Stimulated activated CD8-positive, alpha-beta memory T cell treated with anti-CD3 and anti-CD28 coated beads, Interleukin-4, amount 100 ng/mL, for 48 hours (primary cell): ENCODE data around the gene ZBTB5.
"Not testable (repeated sequence)": the region's sequence is repeated elsewhere in the genome, so short reads cannot be mapped to it uniquely, and the experiment has no call there.

Experiments
- DNase-seq: peaks from one replicate; pipeline ENCODE4 v3.0.0-alpha.2; 2020

ZBTB5 gene, protein sequence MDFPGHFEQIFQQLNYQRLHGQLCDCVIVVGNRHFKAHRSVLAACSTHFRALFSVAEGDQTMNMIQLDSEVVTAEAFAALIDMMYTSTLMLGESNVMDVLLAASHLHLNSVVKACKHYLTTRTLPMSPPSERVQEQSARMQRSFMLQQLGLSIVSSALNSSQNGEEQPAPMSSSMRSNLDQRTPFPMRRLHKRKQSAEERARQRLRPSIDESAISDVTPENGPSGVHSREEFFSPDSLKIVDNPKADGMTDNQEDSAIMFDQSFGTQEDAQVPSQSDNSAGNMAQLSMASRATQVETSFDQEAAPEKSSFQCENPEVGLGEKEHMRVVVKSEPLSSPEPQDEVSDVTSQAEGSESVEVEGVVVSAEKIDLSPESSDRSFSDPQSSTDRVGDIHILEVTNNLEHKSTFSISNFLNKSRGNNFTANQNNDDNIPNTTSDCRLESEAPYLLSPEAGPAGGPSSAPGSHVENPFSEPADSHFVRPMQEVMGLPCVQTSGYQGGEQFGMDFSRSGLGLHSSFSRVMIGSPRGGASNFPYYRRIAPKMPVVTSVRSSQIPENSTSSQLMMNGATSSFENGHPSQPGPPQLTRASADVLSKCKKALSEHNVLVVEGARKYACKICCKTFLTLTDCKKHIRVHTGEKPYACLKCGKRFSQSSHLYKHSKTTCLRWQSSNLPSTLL

DNA sequence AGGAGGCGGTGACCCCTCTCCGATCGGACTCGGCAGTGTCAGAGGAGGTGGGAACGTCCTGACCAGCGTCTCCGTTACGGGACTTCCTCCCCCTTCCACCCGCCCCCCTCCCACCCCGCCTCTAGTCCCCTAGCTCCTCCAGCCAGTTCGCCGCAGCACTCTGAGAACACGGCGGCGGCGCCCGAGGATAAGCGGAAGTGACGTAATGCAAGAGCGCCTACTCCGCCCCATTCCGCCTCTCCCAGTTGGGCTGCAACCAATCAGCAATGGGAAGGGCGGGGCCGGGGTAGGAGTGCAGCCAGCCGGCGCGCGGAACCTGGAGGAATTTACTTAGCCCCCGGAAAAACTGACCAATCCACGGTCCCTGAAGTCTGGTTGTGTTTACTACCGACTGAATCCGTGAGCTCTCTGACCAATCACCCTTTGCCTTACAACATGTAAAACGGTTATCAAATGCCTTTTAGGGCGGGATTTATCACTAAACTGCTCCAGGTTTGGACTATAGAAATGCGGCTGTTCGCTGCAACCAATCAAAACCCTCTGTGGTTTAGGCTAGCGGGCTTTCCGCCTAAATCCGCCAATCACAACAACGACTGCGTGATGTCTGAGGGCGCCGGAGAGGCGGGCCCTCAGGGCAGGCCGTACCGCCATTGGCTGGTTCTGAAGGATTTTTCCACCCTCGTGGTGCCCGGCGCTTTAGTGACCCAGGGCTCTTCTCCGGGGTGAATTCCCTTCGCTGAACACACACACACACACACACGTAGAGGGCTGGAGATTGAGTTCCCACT is at the start of gene ZBTB5:
Gene ZBTB5 (minus strand): TSS at position 202 of the 788 bp plus-strand sequence. CDS start 22,899 bp downstream, outside the sequence.
- DNase-seq: peak; percentile 98

DNA sequence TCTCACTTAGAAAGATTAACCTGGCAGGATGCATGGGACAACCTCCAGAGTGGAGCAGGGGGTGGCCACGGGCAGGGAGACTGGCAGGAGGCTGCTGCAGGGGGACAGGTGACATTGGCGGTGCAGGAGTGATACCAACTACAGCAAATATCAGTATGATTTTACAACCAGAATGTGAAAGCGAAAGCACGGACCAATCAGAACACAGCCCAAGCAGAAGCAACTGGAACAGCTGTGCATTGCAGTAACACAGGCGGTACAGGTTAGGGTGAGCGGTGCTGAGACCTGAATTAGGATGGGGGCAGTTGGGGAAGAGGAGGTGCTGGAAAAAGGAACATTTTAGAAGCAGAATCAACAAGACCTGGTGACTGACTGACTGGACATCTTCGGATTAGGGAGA is 49.7 kb upstream of the ZBTB5 start:
- DNase-seq: no peak

DNA sequence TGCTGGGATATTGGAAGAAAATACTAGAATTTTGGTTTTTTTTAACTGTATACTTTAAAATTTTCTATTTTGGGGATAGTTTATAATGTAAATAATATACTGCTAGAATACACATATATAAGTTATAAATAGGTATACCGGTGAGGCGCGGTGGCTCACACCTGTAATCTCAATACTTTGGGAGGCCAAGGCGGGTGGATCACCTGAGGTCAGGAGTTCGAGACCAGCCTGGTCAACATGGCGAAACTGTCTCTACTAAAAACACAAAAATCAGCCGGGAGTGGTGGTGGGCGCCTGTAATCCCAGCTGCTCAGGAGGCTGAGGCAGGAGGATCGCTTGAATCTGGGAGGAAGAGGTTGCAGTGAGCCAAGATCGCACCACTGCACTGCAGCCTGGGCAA is 49.2 kb upstream of the ZBTB5 start:
- not testable (repeated sequence) for DNase-seq

DNA sequence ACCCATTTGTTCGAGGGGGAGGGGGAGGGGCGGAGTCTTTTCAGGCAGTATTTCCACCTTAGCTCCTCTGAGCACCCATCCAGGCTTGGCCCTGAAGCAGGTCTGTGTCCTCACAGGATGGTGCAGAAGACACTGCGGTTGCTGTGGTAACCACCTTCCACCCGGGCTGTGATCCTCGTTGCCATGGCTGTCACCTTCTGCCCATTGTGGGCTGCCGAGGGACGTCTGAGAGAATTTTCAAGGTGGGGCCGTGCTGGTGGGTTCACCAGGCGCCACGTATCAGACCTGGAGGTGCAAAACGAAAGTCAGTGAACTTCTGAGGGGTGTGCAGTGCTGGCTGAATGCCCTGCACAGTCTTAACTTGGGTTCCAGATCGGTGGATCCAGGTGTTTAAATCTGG is 47.2 kb upstream of the ZBTB5 start:
- DNase-seq: no peak

DNA sequence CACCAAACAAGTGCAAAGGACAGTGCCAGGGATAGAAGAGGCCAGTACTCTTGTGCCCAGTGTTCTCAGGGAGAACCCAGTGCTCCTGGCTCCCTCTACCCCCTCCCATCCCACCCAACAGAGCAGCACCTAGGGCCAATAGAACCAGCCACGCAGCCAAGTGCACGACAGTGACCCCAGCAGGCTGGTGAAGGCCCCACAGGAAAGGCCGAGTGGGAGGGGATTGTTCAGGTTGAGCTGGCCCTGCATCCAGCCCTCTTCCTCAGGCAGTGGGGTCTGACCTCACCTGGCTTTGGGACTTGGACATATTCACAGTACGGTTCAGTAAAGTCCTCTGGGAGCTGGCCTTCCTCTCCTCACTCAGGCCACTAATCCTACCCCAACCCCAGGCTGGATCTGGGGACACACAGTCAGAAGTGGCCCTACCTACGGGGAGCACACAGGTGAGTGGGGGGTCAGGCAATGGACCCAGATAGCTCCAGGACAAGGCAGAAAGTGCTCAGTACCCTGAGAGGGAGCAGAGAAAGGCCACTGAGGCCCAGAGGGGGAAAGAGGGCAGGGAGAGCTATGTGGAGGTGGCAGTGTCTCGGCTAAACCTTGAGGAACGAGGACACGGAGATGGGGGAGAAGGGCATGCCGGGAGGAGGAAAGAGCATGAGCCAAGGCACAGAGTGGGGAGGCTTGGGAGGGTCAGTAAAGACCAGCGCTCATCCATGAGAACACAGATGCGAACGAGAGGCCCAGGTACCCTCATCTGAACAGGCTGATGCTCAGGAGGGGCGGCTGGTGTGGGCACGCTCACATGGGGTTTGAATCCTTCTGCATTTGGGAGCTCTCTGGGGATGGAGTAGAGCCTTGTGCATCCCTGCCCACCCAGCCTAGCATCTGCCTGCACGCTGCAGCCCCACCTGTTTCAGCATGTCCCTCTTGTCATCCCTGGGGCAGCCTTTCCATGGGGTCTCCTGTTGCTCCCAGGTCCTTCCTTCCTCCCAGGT is 46.1 kb upstream of the ZBTB5 start:
- DNase-seq: no peak

DNA sequence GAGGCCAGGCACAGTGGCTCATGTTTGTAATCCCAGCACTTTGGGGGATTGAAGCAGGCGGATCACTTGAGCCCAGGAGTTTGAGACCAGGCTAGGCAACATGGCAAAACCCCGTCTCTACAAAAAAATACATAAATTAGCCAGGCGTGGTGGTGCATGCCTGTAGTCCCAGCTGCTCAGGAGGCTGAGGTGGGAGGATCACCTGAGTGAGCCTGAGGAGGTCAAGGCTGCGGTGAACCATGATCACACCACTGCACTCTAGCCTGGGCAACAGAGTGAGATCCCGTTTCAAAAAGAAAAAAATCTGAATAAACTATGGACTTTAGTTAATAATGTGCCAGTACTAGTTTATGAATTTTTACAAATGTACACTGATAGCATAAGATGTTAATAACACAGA is 44.8 kb upstream of the ZBTB5 start:
- DNase-seq: not testable (repeated sequence)

DNA sequence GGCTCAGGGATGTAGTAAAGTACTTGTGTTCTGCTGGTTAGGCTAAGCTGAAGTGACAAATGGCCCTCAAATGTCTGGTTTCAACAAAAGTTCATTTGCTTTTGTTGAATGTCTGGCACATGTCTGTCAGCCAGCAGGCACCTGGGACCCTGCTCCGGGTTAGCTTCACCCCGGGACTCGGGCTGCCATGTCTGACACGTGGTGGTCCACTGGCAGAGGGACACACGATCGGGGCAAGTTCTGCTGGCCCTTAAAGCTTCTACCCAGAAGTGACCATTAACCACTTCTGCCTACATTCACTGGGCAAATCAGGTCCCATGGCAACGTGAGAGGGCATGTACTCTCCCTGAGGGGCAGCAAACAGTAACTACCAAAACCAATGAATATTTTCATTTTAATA is 44.3 kb upstream of the ZBTB5 start:
- no peak for DNase-seq

DNA sequence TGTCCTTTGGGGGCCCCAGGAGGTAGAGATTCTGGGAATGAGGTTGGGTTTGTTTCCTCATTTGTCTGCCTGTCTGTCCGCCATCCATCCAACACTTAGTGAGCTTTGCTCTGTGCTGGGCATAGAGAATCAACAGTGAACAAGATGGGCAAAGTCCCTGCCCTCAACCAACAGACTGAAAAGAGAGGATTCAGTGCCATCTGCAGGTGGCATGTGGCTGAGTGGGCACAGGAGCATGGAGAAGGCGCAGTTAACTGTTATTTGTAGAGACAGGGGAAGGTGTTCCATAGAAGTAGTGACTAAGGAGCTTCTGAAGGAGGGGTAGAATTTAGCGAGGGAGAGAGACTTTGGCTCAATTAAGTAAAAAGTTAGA is 43.6 kb upstream of the ZBTB5 start:
- DNase-seq: no peak

DNA sequence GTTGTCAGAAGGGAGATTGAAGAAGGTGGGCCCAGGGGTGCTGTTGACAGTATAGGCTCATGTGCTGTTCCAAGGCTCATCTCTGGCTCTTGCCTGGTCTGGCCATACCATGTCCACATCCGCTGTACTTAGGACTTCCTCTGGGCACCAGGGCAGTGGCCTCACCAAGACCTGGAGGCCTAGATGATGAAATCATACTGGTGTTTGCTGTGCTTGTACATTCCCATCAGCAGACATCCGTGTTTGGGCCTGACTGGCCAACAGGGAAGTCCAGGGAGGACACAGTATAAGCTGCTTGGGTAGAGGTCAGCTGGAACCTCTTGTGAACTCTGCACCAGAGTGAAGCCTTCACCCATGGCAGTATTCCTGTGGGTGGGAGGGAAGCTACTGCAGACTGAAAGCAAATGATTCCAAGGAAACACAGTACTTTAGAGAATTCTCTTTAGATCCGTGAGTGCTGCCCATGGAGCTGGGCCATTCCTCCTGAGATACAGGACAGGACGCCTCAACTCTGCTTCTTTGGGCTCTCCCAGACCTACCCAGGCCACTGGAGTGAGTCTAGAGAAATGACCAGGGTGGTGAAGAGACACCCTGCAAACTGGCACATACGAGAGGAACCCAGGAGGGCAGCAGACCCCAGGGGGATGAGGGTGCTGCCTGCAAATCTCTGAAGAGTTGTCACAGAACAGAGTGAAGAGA is 43.0 kb upstream of the ZBTB5 start:
- DNase-seq: no peak

DNA sequence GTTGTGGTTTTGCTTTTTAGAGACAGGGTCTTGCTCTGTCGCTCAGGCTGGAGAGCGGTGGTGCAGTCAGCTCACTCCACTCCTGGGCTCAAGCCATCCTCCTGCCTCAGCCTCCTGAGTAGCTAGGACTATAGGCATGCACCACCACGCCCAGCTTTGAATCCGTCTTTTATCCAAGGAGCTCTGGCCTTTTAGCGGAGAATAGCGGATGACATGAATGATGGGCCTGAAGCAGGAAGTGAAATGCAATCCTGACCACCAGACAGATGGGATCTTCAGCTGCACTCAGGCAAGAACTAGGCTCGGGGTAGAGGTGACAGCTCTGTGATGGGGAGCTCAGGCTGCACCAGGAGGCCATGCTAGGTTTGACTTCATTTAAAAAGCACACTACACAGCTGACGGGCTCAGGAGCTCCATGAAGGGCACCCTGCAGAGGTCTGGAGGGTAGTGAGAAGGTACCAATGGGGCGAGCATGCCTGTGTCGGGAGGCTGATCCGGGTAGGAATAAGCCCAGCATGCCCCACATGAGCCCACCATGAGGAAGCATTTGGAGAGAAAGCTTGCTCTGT is 42.4 kb upstream of the ZBTB5 start:
- no peak for DNase-seq

DNA sequence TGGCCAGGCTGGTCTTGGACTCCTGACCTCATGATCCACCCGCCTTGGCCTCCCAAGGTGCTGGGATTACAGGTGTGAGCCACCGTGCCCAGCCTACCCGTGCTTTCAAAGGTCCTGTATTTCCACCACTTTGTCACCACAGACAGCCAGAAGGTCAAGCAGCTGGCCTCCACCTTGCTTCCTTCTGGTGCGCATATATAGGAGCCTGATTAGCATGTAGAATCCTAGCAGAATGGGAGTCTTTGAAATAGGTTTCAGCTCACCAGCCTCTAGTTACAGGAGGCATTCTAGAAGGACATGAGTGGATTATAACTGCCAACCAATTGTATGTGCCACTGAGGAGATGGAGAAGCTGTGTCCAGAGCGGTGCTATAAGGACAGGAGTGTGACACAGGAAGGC is 39.4 kb upstream of the ZBTB5 start:
- no peak for DNase-seq

DNA sequence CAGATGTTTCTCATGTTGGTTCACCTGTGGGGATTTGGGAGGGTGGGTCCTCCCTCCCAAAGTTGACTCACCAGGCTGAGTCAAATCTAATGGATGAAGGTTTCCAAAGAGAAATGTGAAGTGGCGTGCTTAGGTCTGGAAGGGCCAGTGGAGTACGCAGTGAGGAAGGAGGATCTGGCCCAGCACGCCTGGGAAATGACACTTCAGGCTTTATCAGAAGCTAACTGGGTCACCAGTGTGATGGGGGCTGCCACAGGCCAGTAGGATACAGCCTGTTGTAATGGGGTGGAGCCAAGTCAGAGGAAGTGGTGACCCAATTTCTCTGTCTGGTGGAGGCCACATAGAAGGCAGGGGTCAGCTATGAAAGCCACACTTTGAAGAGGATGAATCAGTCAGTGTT is 38.5 kb upstream of the ZBTB5 start:
- peak; percentile 41 for DNase-seq

DNA sequence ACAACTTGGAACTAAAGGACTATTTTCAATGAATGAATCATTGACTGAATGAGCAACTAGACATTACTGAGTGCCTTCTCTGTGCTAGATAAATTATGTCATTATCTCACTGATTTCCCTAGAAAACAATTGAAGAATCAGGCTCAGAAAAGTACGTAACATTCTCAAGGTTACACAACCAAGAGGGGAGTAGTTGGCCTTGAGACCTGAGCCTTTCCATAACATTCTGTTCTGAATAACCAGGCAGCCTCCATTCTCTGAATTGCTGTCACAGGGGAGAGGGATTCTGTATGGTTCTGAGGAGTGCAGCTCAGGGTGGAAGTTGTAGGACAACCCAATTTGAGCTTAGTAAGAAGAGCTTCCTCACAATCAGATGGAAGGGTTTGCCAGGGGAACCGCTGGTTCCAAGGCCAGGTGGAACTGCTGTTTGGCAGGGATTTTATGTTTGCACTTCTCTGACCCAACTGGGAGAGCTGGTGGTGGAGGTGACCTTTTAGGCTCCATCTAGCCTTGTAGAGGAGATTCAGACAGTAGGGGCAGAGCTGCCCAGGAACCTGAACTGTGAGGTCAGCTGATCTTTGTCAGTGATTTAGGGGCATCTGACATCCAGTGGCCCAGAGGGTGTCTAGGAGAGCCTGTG is 36.8 kb upstream of the ZBTB5 start:
- DNase-seq: no peak

DNA sequence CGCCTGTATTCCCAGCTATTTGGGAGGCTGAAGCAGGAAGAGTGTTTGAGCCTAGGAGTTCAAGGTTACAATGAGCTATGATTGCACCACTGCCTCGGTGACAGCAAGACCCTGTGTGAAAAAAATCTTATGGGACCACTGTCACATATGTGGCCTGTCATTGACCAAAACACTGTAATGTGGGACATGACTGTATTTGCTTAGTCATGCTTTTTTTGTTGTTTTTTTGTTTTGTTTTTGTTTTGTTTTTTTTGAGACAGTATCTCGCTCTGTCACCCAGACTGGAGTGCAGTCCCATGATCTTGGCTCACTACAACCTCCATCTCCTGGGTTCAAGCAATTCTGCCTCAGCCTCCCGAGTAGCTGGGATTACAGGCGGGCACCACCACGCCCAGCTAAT is 34.0 kb upstream of the ZBTB5 start:
- DNase-seq: no peak

DNA sequence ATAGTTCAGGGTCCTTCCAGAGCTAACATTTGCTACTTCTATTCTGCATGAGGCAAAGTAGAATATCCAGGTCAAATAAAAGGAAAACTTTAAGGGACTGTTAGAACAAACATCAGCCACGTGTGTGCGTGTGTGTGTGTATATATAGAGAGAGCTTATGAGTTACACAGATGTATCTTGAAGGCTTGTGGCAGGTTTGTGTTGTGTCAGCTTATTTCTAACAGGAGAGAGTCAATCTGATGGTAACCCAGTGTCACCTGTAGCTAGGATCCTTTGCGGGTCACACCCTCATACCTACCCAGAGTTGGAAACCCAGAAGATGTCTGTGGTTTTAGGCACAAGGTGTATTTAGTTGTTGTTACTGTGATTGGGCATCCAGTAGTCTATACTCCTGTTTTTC is 33.2 kb upstream of the ZBTB5 start:
- no peak for DNase-seq

DNA sequence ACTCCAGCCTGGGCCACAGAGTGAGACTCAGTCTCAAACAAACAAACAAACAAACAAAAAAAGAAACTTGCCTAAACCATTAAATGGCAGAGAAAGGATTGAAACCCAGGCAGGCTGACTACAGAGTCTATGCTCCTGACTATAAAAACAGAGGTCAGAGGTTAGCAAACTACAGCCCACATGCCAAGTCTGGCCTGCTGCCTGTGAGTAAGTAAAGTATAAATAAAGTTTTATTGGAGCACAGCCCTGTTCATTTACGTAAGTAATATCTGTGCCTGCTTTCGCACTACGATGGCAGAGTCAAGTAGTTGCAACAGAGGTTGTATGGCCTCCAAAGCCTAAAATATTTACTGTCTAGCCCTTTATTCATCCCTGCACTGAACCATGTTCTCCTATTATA is 32.1 kb upstream of the ZBTB5 start:
- no peak for DNase-seq

DNA sequence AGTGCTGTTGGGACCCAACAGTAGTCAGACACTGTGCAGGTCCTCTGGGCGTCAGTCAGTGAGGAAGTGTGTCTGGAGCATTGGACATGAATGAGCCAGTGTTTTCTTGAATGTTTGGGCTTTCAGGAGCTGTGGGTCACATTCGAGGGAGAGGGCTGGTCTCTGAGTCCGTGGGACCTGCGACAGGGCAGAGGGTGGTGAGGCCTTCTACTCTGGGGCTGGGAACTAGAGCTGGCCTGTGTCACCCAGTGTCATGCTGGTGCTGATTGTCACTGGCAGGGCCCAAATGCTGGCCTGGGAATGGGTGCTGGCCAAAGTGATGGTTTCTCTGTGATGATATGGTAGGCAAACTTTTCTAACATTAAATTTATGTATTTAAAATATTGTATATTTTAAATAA is 30.8 kb upstream of the ZBTB5 start:
- DNase-seq: no peak

DNA sequence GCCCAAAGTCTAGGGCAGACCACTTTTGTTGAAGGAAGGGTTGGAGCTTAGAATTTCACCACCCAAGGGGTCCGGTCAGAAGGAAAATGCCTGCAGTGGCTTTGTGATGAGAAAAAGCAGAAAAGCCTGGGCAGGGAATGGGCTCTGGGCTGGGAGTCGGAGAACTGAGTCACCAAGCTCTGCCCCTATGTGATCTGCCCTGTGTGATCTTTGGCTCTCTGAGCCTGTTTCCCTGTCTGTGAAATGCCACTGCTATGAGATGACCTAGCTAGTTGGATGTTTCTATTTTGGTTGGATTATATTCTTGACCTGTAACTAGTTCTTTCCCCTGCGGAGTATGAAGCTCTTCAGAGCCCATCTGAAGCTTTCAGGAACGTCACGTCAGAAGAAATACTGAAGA is 30.3 kb upstream of the ZBTB5 start:
- DNase-seq: no peak

DNA sequence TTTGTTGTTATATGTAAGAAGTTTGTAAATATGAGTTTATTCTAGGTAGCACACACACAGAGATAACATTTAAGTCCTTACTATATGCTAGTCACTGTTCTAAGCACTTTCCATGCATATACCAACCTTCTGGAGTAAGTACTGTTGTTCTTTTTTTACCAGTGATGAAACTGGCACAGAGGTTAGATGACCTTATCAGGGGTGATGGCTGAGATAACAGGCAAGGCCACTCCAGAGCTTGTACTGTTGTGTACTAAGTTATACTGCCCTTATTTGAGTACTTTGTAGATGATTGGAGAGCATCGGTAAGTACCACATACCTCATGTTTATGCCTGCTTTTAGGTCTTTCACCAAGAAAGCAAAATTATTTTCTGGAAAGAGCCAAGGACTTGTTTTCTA is 26.7 kb upstream of the ZBTB5 start:
- no peak for DNase-seq

DNA sequence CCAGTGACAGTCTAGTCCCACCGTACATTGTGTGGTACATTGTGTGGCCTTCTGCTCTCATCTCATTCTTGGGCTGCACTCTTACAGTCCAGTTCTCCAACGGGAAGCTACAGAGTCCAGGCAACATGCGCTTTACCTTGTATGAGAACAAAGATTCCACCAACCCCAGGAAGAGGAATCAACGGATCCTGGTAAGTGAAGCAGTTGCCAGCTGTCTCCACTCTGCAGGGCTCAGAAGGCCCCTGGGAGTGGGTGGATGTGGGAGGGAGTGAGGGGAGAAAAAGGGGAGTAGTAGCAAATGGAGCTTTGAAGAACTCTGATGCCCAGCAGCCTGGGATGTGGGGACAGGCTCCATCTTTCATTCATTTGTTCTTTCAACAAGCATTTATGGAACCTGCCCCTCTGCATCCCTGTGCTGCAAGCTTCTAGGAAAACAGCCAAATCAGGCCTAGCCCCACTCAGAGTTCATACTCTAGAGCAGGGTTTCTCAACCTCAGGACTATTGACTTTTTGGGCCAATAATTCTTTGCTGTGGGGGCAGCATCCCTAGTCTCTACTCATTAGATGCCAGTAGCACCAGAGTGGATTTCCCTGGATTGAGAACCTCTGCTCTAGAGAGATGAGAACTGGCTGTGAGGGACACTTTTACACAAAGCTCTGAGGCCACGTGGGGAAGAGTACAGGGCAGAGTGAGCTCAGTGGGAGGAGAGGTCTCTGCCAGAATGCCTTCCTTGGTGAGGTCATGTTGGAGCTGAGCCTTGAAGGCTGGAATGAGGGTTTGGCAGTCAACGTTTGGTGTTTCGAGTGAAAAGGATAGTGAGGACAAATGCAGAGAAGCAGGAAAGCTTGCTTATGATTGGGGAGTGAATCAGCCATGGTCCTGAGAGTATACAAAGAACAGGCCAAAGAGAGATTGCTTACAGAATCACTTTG is 21.6 kb upstream of the ZBTB5 start:
- no peak for DNase-seq
